Heart right ventricle (tissue), 16 donors: ENCODE data around the gene SLC2A9. TPM values are rescaled to one million over a fixed set of nuclear protein-coding genes. Genes with fewer than 3 reads are reported as not detected.

ENCODE experiments used
- ATAC-seq, 8 donors: fragments of 200-7000 bp; cut with Tn5 transposase; one replicate each; pipeline ENCODE4 v1.9.1; 2020; ENCODE audit warnings: mild to moderate bottlenecking in 8 of 8, moderate library complexity in 8 of 8, moderate number of reproducible peaks in 1 of 8
- DNase-seq, 2 donors: peaks; one replicate each; pipeline ENCODE4 v3.0.0-alpha.2; 2020
- H3K27ac ChIP-seq, 10 donors: fragments of 200-600 bp; sonication (generic) in 2 of 10; one replicate each; pipeline versions ENCODE4 v1.5.0 to v1.8.0; 2020 to 2022; ENCODE audit warnings: mild to moderate bottlenecking in 3 of 10
- H3K27me3 ChIP-seq, 7 donors: fragments of 200-600 bp; one replicate each; pipeline ENCODE4 v1.8.0; 2021 to 2022; ENCODE audit warnings: mild to moderate bottlenecking in 2 of 7
- H3K36me3 ChIP-seq, 9 donors: fragments of 200-600 bp; sonication (generic) in 1 of 9; one replicate each; pipeline versions ENCODE4 v1.5.0 to v1.8.0; 2020 to 2022; ENCODE audit warnings: mild to moderate bottlenecking in 2 of 9
- H3K4me1 ChIP-seq, 9 donors: fragments of 200-600 bp; sonication (generic) in 1 of 9; one replicate each; pipeline versions ENCODE4 v1.5.0 to v1.8.0; 2020 to 2022; ENCODE audit warnings: mild to moderate bottlenecking in 4 of 9
- H3K4me3 ChIP-seq, 10 donors: fragments of 200-600 bp; sonication (generic) in 2 of 10; one replicate each; pipeline versions ENCODE4 v1.5.0 to v1.8.0; 2020 to 2022; ENCODE audit warnings: mild to moderate bottlenecking in 7 of 10, moderate library complexity in 2 of 10
- H3K9me3 ChIP-seq, 11 donors: fragments of 200-600 bp in 10 of 11; sonication (generic) in 2 of 11; one replicate each; pipeline versions ENCODE4 v1.5.0 to v1.8.0; 2013 to 2022; ENCODE audit warnings: mild to moderate bottlenecking in 2 of 11, control low read depth in 1 of 11, moderate library complexity in 1 of 11
- CTCF ChIP-seq, 9 donors: fragments of 200-600 bp; sonication (generic) in 2 of 9; IDR thresholded peaks; one replicate each; pipeline versions ENCODE4 v1.5.0 to v1.8.0; 2021 to 2022; ENCODE audit warnings: antibody characterized with exemption in 9 of 9, mild to moderate bottlenecking in 5 of 9, moderate library complexity in 1 of 9
- WGBS, 2 donors: extraction: QIAGEN DNeasy Blood & Tissue Kit; methylation state at CpG; one replicate each; pipeline ENCODE4 v1.1.7; 2013; ENCODE audit warnings: inconsistent platforms in 1 of 2; 5-methylcytosine and 5-hydroxymethylcytosine counted together
- intact Hi-C, 10 donors: fragments of 100-400 bp; cut with DNase I; formaldehyde crosslinking; loops; one replicate each; pipeline versions ENCODE4 v1.11.1 to v1.14.2; 2022
- polyA plus RNA-seq, 2 donors: library from polyadenylated mRNA; stranded (reverse); fragments of 200-250 nt; gene quantifications; one replicate each; pipeline ENCODE4 v1.2.3, GENCODE V29; 2013
- total RNA-seq, 10 donors: library from RNA; stranded (reverse); fragmentation: NEBNext Ultra II Directional in 3 of 10; extraction: Animal tissue kit (Norgen Biotek cat#: 25700) in 3 of 10; gene quantifications; one replicate each; pipeline versions ENCODE4 v1.2.1 to v1.2.4, GENCODE V29; 2021 to 2023
- donor health status: Arrhythmogenic right ventricular cardiomyopathy.
- donor health status: ischemic (EF 13 %, LVEDD 7.1; RV severe dilation, severe dysfunction).
- donor health status: healthy with polysubstance abuse.
- donor health status: DM: no; HTN: yes; CAD: no.
- donor health status: DM: no; HTN: no; CAD: no.
- donor health status: ischemic (EF 25% LVEDD 6.9; RV normal size, moderate dysfunction).
- donor health status: ischemic (EF 25% LVEDD 5.7; RV mildly dilated, moderate dysfunction).
- donor health status: healthy.
- donor health status: DM: yes; HTN: yes; CAD: no.
- donor health status: Ischemic cardiomyopathy.
- donor health status: ischemic (EF 35%, LVEDD 5.7; RV mildly dilated, moderate dysfunction).
- donor health status: nonischemic (EF 11% LVEDD 7.7; RV severe dilation, severe dysfunction).
- donor health status: DM: yes; HTN: yes; CAD: no.
- donor health status: PGD.
- donor health status: ischemic (EF 29% LVEDD 5.4; RV normal size, mild dysfunction).
- donor health status: nonischemic (EF 23%, LVEDD 6.1; RV moderate dilation, normal function).

The SLC2A9 gene
- total and polyA plus RNA-seq, 12 donors = 3.1 to 10.9 (median 5.5) TPM

DNA sequence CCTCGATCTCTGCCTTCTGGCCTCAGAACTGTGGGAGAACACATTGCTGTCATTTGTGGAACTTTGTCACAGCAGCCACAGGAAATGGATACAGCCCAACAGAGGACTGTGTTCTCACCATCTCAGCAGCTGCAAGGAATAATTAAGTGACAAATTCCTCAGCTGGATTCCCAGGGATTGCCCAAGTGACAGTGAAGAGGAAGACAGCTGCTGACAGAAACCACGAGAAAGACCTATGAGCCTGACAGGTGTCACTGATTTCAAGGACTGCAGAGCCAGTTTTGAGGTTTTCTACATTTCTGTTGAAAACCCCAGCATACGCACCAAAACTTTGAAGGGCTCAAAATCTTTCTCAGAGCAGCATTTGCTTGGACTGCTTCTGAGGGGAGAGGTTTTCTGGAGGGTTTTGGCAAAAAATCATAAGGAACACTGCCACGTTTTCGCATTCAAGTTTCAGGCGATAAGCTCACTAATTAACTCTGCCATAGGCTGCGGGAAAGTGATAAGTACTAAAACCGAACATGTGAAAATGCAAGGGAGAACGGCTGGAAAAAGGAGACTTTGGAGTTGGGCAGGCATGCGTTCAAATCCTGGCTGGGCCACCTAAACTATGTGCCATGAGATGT lies 151.0 kb downstream of the SLC2A9 start:
- WGBS, 2 donors = 64 to 69% methylated on average over 10 of the region's 10 CpGs
- Histone ChIP-seq H3K36me3 (no peaks in the 10 kb centered on the region), H3K4me3 (no peak overlapping the region), H3K27me3 (no peaks in the 10 kb centered on the region), H3K4me1 (no peaks in the 10 kb centered on the region), H3K9me3 (peaks cover 0 to 6% (median 0%) of the 10 kb centered on the region in 11 donors), H3K27ac (no peak overlapping the region)
- TF ChIP-seq CTCF (IDR thresholded peaks at IDR 0.05) = no peak
- DNase-seq (no peak), ATAC-seq (no peak)
- intact Hi-C loops = no loop called here

DNA sequence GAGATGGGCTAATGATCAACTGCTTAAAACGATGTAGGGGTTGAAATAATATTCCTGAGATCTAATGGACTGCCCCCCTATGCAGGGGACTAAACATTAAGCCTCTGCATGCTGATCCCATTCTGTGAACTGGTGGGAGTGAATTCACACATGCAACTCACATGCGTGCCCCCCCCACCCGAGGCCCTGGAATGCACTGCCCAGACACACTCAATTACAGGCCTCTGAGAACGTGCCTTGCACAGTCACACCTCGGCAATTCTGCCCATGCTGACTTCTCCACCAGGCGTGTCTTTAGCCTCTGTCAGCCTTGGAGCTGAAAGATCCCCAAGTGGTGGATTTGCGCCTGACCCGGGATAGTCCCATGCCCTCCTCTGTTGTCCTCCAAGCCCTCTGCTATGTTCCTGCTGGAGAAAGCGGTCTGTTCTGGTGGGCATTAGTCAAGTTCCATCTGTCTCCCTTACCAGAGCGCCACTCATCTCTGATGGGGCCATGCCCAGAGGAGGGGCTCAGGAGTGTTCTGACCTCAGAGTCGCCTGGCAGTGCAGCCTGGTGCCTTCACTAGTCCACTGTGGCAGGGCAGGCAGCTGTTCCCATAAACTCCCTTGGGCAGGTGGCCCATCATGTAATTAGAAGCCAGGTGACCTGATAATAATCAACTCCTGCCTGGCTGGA lies 153.4 kb downstream of the SLC2A9 start:
- ATAC-seq = no peak
- no peak for TF ChIP-seq CTCF (IDR thresholded peaks at IDR 0.05)
- intact Hi-C loops = no loop called here
- Histone ChIP-seq H3K9me3 (peaks cover 0 to 6% (median 0%) of the 10 kb centered on the region in 11 donors), H3K4me1 (no peaks in the 10 kb centered on the region), H3K36me3 (no peaks in the 10 kb centered on the region), H3K4me3 (no peak overlapping the region), H3K27ac (no peak overlapping the region), H3K27me3 (no peaks in the 10 kb centered on the region)
- 83 to 87% methylated on average over 11 of the region's 11 CpGs for WGBS, 2 donors
- no peak for DNase-seq

DNA sequence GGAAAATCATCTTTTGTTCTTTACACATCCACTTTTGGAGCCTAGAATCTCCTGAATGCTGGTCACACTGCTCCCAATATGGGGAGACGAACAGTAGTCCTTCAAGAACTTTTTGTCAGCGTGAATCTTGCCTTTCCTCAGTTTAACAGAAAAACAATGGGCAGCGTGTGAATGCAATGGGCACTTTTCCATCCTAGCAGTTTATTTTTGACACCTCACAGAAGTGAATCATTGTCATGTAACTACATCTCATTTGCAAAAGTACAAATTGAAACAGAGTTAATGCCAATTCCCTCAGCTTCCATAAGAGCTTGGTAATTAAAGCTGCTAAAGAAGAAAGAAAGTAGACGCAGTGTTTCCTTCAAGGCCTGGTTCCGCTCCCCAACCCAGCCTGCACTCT lies 154.4 kb downstream of the SLC2A9 start:
- H3K27me3 ChIP-seq = no peaks in the 10 kb centered on the region
- no peak for TF ChIP-seq CTCF (IDR thresholded peaks at IDR 0.05)
- no peaks in the 10 kb centered on the region for H3K36me3 ChIP-seq
- intact Hi-C loops = no loop called here
- 88 to 89% methylated on average over 5 of the region's 5 CpGs for WGBS, 2 donors
- H3K9me3 ChIP-seq = peaks cover 0 to 6% (median 0%) of the 10 kb centered on the region in 11 donors
- no peak overlapping the region for H3K4me3 ChIP-seq
- DNase-seq (no peak), ATAC-seq (no peak)
- H3K4me1 ChIP-seq = no peaks in the 10 kb centered on the region
- H3K27ac ChIP-seq = no peak overlapping the region

DNA sequence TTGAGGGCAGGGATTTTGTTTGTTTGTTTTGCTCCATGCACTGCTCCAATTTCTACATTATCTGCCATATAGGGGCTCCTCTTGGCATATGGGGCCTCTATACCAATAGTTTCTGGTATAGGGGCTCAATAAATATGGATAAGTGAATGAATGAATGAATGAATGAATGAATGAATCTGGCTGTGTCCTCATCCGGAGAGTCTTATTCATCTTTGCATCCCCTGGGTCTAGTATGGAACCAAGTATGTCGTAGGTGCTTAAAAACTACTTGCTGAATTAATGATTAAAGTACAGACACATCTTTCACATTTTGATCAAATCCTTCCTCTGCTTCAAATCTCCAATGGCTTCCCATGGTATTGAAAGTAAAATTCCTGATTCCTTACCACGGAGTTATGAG lies 159.7 kb downstream of the SLC2A9 start:
- no peak overlapping the region for H3K27ac ChIP-seq
- TF ChIP-seq CTCF (IDR thresholded peaks at IDR 0.05) = no peak
- ATAC-seq = no peak
- peaks cover 0 to 14% (median 2%) of the 10 kb centered on the region in 11 donors for H3K9me3 ChIP-seq
- 90 to 91% methylated on average over 3 of the region's 3 CpGs for WGBS, 2 donors
- H3K36me3 ChIP-seq = no peaks in the 10 kb centered on the region
- no peak overlapping the region for H3K4me3 ChIP-seq
- intact Hi-C loops = no loop called here
- no peaks in the 10 kb centered on the region for H3K4me1 ChIP-seq
- no peaks in the 10 kb centered on the region for H3K27me3 ChIP-seq
- DNase-seq = no peak
